ENCODE measurements around the gene ARL4A.

Gene ARL4A, protein sequence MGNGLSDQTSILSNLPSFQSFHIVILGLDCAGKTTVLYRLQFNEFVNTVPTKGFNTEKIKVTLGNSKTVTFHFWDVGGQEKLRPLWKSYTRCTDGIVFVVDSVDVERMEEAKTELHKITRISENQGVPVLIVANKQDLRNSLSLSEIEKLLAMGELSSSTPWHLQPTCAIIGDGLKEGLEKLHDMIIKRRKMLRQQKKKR

DNA sequence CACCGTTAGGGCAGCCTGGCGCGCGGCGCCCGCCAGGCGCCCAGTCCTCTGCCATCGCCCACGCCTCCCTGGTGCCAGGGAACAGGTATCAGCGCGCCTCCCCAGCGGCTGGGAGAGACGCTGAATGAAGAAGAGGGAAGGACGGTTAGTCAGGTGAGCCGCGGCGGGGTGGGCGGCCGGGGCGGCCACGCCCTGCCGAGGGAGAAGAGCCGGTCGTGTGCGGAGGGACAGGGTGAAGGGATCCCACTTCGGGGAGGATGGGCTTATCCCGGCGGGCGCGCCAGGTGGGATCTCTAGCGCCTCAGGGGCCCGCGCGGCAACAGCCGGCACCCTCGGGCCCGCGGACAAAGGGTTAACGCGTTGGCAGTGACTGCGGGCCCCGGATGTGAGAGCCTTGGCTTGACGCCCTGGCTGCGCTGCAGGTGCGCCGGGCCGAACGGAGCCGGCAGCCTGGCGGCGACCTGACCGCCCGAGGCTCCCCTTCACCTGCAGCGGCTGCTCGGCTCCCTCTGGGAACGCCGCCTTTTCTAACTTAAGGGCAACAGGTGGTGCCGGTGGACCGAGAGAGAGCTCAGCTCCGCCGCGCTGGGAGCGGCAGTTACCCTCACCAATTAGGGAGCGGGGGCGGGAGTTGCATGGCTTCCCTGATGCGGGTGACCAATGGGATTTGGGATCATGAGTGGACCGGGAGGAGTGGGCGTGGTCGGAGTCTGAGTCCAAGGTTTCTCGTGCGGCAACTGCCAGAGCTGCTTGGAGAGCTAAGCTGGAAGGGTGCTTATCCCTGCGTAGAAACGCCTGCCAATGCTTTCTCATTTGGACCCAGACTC, at the start of gene ARL4A:
TSS of gene ARL4A (plus strand) at position 743 of the 827 bp plus-strand sequence. CDS start 622 bp downstream, outside the sequence.
- no peak for FAIRE-seq

DNA sequence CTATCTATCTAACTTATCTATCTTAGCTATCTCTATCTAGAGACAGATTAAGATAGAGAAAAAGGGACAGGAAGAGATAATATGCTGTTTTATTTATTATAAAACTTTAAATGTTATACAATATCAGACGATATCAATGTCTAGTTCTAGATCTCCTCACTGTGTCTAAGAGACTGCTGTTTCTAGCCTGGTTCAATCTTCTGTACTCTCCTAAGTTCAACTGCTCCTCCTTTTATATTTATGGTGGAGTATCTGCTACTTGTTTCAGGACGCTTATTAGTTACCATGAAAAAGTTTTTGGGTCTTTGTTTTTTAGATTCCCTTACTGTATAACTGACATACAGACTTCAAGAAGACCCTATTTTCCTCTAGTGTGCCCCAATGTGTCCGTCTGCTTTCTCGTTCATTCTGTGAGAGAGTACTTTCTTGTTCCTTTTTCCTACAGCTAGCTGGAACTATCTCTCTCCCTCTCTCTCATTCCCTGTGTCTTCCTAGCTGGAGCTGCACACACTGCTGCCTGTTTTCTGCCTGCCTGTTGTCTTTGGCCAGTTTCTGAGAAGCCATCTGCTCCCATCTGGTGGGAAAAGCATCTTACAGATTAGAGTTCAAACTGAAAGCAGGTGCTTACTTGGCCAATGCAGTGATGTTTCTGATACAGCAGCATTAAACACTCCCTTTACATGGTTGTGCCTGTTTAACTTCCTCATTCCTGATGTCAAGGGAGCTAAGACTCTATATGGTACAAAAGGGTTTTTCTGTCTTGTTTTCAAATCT, 49.4 kb upstream of the ARL4A start:
- TF ChIP-seq, protein P1, sequence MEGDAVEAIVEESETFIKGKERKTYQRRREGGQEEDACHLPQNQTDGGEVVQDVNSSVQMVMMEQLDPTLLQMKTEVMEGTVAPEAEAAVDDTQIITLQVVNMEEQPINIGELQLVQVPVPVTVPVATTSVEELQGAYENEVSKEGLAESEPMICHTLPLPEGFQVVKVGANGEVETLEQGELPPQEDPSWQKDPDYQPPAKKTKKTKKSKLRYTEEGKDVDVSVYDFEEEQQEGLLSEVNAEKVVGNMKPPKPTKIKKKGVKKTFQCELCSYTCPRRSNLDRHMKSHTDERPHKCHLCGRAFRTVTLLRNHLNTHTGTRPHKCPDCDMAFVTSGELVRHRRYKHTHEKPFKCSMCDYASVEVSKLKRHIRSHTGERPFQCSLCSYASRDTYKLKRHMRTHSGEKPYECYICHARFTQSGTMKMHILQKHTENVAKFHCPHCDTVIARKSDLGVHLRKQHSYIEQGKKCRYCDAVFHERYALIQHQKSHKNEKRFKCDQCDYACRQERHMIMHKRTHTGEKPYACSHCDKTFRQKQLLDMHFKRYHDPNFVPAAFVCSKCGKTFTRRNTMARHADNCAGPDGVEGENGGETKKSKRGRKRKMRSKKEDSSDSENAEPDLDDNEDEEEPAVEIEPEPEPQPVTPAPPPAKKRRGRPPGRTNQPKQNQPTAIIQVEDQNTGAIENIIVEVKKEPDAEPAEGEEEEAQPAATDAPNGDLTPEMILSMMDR (IDR thresholded peaks at IDR 0.05; ENCODE audit: insufficient read depth, missing control alignments), result no peak
- no peak for DNase-seq (ENCODE audit: insufficient read length, low spot score)
- FAIRE-seq, result no peak

More for the DNA sequence above, at the start of gene ARL4A:
- TF ChIP-seq, protein P1 (IDR thresholded peaks at IDR 0.05; ENCODE audit: insufficient read depth, missing control alignments), result peak; percentile 37
- DNase-seq (ENCODE audit: insufficient read length, low spot score), result peak; percentile 60

DNA sequence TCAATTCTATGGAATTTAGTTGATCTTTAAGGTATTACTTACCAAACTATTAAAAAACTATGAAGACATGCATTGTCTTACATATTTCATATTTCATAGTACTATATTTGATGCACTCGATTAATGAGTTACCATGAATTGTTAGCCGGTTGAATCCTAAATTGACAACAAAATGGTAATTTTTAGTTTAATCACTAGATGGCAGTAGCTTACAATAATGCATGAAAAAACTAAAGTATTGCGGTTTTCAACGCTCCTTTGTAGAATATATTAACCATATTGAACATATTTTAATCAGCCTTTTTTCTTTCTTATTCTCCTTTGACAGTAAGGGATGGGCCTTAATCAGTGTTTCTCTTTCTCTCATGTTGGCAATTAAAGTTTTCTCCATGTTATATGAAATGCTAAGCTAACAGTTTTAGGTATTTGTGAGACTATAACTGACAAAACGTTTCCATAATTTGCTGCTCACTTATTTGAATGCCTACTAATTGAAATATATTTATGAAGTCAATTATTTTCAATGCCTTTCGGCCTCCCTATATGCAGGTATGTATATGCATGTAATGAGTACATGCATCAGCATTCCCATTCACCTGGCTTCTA, 48.5 kb upstream of the ARL4A start:
- FAIRE-seq, result peak; percentile 85
- TF ChIP-seq, protein P1 (IDR thresholded peaks at IDR 0.05; ENCODE audit: insufficient read depth, missing control alignments), result peak; percentile 64
- no peak for DNase-seq (ENCODE audit: insufficient read length, low spot score)

DNA sequence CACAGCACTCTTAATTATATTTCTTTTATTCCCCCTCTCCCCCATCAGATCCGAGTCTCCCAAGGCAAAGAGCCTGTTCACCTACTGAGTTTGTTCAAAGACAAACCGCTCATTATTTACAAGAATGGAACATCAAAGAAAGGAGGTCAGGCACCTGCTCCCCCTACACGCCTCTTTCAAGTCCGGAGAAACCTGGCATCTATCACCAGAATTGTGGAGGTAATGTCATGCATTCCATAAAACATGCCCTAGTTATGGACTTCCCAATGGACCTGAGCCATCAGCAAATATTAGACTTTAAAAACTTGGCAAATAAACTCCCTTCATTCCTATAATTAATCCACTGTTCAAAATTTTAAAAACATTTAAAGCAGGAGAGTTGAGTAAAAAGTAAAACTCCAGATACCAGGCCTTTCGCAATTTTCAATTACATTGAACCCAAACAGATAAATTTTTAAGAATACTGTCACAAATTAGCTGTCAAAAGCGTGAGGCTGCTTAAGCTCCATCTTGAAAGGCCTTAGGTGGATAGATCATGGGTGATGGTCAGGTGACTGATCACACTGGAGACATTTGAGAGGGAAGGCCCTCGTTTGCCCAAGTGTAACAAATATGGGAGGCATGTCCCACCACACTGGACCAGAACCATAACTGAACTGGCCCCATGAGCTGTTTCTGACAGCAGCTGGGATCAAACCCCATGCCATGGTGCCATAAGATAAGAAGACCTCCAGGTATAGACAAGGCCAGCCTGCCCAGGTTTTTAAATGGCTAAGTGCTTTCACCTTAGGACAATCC, 46.9 kb upstream of the ARL4A start:
- FAIRE-seq (no peak), DNase-seq (ENCODE audit: insufficient read length, low spot score) (no peak)
- TF ChIP-seq, protein P1 (IDR thresholded peaks at IDR 0.05; ENCODE audit: insufficient read depth, missing control alignments), result no peak

DNA sequence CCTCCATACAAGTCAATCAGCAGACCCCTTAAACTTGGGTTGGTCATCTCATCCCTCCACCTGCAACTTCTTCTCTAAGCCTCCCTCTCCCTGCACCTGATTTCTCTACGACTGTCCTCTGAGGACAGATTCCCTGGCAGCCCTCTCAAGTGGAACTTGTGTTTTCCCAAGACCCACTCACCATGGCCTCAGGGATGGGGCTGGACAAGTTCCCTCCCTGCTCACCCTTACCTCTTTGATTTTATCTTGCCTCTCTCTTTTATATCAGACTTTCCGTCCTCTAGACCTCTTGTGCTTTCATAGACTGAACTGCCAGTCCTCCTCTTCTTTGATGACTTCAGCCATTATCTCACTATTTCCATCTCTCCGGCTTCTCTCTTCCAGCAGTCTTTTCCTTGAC, 46.2 kb upstream of the ARL4A start:
- no peak for FAIRE-seq
- no peak for DNase-seq (ENCODE audit: insufficient read length, low spot score)
- TF ChIP-seq, protein P1 (IDR thresholded peaks at IDR 0.05; ENCODE audit: insufficient read depth, missing control alignments), result no peak

DNA sequence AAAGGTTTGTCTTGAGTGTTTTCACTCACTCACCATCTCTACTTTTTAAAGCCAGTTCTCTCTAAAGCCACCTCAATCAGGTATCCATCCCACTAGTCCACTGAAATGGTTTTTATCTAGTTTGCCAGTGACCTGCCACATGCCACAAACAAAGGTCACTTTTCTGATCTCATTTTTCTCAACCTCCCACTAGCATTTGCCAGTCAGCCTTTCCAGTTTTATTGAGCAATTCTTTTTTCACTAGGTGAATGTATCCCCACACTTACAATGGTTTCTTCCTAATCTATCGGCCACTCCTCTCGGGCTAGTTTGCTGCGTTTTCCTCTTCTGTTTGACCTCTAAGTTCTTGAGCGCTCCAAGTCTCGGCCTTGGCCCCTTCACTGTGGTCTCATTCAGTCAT, 44.9 kb upstream of the ARL4A start:
- no peak for DNase-seq (ENCODE audit: insufficient read length, low spot score)
- TF ChIP-seq, protein P1 (IDR thresholded peaks at IDR 0.05; ENCODE audit: insufficient read depth, missing control alignments), result no peak
- no peak for FAIRE-seq
